Epithelial cell of proximal tubule (primary cell): ENCODE measurements around the gene VASH2. TPM values are rescaled to one million over a fixed set of nuclear protein-coding genes. Genes with fewer than 3 reads are reported as not detected.

Experiments
- DNase-seq: peaks from one replicate; pipeline ENCODE4 v3.0.0-alpha.2; 2011; ENCODE audit warnings: low read depth
- H3K4me3 ChIP-seq: 2 replicates; pipeline ENCODE4 v1.5.1; 2011; ENCODE audit warnings: low read depth, mild to moderate bottlenecking, low read length
- total RNA-seq: library from RNA; depleted of rRNA; stranded (reverse); fragments of >200 nt; gene quantifications from 2 replicates; pipeline ENCODE4 v1.2.3, GENCODE V29; 2015
- TF ChIP-seq, protein P1 (sequence below): conservative IDR thresholded peaks from 2 replicates; pipeline ENCODE4 v1.5.1; 2012; ENCODE audit warnings: low read depth, mild to moderate bottlenecking, low read length

Gene VASH2
- total RNA-seq, 1 donor from 2014 or later = 0.63 TPM

DNA sequence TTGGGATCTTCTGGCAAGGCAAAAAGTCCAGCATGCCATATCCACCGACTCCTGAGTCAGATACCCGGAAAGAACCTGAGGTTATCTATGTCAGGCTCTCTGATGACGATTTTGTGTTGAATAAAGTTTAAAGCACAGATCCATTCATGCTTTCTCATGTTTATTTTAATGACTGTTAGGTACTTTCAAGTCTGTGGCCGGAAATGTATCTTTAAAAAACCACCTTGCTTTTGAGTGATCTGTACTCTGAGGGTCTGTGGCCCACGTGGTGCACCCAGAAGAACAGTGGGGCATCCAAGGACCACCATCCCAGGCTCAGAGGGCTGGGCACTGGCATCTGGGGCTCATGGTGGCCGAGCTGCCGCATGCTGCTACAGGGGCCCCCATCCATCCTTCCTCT lies 30.1 kb upstream of the VASH2 start:
- TF ChIP-seq, protein P1, sequence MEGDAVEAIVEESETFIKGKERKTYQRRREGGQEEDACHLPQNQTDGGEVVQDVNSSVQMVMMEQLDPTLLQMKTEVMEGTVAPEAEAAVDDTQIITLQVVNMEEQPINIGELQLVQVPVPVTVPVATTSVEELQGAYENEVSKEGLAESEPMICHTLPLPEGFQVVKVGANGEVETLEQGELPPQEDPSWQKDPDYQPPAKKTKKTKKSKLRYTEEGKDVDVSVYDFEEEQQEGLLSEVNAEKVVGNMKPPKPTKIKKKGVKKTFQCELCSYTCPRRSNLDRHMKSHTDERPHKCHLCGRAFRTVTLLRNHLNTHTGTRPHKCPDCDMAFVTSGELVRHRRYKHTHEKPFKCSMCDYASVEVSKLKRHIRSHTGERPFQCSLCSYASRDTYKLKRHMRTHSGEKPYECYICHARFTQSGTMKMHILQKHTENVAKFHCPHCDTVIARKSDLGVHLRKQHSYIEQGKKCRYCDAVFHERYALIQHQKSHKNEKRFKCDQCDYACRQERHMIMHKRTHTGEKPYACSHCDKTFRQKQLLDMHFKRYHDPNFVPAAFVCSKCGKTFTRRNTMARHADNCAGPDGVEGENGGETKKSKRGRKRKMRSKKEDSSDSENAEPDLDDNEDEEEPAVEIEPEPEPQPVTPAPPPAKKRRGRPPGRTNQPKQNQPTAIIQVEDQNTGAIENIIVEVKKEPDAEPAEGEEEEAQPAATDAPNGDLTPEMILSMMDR = no peak
- no peak overlapping the region for H3K4me3 ChIP-seq
- DNase-seq = no peak

DNA sequence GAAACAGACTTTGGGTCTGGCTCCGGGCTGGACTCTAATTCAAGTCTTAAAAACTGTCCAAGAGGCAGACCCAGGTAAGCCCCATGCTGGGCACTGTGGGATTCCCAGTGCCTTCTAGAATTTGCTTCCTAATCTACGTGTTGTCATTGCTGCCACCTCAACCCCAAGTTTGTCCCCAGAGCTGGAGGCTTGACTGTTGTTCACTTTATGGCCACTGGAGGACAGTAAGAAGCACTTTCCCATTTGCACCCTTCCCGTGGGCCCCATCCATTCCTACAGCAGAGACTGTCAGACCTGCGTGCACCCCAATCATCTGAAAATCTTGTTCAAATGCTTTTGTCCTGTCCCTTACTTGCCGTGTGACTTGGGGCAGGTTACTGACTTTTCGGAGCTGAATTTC lies 29.4 kb upstream of the VASH2 start:
- TF ChIP-seq, protein P1 = peak; percentile 47
- no peak for DNase-seq
- H3K4me3 ChIP-seq = no peak overlapping the region

DNA sequence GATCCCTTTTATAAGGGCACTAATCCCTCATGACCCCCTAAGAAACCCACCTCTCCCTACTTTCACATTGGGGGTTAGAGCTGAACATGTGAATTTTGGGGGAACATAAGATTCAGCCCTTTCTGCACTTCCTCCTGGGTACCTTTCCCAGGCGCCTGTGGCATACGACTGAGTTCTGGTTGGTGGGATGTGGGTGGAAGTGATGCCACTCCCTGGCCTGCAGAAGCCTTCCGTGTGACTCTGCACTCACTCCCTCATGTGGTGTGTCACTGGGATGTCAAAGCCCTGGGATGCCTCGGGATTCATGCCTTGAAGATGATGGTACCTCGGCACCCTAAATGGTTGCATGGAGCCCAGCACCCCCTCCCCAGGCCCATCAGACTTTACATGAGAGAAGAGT lies 28.3 kb upstream of the VASH2 start:
- no peak for DNase-seq
- no peak overlapping the region for H3K4me3 ChIP-seq
- TF ChIP-seq, protein P1 = no peak

DNA sequence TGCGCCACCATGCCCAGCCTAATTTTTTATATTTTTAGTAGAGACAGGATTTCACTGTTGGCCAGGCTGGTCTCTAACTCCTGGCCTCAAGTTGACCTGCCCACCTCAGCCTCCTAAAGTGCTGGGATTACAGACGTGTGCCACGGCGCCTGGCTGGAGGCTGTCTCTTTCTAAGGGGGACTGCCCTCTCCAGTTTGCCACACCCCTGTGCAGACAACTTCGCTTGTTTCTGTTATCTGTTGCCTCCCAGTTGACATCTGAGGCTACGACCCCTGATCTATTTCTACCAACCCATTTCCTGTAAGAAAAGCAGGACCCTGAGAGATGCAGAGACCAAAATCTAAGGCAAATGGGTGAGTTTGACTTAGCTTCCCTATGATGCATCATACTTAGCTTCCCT lies 24.0 kb upstream of the VASH2 start:
- H3K4me3 ChIP-seq = no peak overlapping the region
- no peak for DNase-seq
- TF ChIP-seq, protein P1 = no peak

DNA sequence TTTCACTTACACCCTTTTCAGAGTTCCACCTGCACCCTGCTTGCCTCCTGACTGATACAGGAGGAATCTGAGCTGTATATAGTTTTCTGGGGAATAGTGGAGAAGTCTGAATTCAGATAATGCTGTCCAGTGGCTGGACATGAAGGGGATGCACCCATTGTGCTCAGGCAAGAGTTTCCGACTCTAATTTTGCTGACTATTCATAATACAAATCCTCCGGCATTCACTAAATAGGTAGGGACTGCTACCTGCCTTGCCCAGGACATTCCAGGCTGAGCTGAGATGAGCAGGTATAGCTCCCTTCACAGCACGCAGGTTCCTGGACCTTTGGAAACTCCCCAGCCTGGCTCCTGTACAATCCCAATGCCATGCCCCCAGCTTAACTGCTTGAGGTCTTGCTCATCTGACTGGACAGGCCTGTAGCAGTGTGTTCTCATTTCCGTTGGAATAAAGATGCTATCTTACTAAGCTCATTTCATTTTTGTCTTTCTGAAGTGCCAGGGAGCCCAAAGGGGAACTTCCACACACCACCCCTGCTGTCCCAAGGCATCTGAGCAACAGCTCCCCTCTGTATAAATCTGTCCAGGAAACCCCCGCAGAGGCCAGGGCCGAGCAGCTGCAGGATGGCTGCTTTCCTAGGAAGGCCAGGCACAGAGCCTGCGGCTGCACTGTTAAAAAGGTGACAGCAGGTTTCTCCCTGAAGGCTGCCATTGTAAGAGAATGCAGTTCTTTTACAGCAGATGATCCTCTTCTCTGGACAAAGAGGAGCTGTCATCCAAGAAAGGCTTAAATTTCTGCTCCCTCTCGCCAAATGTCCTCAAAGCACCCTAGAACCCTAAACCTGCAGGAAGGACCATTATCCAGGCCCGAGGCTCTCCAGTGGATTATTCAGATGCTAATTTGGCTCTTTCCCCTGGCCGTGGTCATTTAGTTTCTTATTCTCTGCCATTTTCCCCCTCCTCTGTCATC lies 21.7 kb upstream of the VASH2 start:
- TF ChIP-seq, protein P1 = no peak
- H3K4me3 ChIP-seq = no peak overlapping the region

DNA sequence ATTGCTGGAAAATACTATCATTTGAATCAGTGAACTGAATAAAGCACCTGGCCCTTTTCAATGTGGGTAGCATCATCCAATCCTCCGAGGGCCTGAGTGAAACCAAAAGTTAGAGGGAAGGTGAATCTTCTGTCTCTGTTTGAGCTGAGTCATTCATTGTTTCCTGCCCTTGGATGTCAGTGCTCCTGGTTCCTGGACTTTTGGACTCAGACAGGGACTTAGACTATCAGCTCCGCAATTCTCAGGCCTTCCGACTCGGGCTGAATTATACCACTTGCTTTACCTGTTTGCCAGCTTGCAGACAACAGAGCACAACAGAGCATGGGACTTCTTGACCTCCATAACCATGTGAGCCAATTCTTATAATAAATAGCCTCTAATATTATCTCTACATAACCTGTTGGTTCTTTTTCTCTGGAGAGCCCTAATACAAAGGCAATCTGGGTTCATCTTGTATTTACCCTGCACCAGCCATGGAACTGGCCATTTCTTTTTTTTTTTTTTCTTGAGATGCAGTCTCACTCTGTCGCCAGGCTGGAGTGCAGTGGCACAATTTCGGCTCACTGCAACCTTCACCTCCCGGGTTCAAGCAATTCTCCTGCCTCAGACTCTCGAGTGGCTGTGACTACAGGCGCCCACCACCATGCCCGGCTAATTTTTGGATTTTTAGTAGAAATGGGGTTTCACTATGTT lies 19.2 kb upstream of the VASH2 start:
- TF ChIP-seq, protein P1 = no peak
- no peak for DNase-seq
- H3K4me3 ChIP-seq = no peak overlapping the region

More for the DNA sequence above, 21.7 kb upstream of the VASH2 start:
- no peak for DNase-seq
